Measurements from ENCODE around the gene PEX3.

PEX3 gene

DNA sequence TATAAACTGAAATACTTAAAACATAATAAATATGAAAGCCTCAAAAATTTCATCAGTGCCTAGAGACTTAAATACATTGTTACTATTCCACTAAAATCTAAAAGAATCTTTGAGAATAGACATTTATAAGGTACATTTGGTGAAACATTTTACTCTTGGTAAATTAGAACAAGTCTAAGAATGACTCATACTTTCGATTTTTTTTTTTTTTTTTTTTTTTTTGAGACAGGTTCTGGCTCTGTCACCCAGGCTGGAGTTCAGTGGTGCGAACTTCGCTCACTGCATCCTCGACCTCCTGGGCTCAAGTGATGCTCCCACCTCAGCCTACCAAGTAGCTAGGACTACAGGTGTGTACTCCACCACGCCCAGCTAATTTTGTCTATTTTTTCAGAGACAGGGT is 54.5 kb downstream of the PEX3 start:
- H2AFZ ChIP-seq (ENCODE audit: low read length): no peak overlapping the region
- no peaks in the 10 kb centered on the region for H4K20me1 ChIP-seq (ENCODE audit: insufficient read depth, low read length)
- no peaks in the 10 kb centered on the region for H3K79me2 ChIP-seq (ENCODE audit: low read length)
- TF ChIP-seq, protein P1, sequence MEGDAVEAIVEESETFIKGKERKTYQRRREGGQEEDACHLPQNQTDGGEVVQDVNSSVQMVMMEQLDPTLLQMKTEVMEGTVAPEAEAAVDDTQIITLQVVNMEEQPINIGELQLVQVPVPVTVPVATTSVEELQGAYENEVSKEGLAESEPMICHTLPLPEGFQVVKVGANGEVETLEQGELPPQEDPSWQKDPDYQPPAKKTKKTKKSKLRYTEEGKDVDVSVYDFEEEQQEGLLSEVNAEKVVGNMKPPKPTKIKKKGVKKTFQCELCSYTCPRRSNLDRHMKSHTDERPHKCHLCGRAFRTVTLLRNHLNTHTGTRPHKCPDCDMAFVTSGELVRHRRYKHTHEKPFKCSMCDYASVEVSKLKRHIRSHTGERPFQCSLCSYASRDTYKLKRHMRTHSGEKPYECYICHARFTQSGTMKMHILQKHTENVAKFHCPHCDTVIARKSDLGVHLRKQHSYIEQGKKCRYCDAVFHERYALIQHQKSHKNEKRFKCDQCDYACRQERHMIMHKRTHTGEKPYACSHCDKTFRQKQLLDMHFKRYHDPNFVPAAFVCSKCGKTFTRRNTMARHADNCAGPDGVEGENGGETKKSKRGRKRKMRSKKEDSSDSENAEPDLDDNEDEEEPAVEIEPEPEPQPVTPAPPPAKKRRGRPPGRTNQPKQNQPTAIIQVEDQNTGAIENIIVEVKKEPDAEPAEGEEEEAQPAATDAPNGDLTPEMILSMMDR (IDR thresholded peaks at IDR 0.05; ENCODE audit: low read length): no peak
- TF ChIP-seq EZH2phosphoT487 (IDR thresholded peaks at IDR 0.05; ENCODE audit: low read length) (no peak), EZH2 (optimal IDR thresholded peaks at IDR 0.05; ENCODE audit: low read depth, low read length) (no peak)
- no peak overlapping the region for H3K27ac ChIP-seq (ENCODE audit: low read length)
- no peaks in the 10 kb centered on the region for H3K9me3 ChIP-seq (replicated peaks; ENCODE audit: insufficient read depth, low read length)
- no peak overlapping the region for H3K4me2 ChIP-seq (ENCODE audit: low read depth, low read length)
- H3K9ac ChIP-seq (ENCODE audit: low read length): no peak overlapping the region
- no peaks in the 10 kb centered on the region for H3K36me3 ChIP-seq (replicated peaks; ENCODE audit: insufficient read depth, low read length)
- H3K4me1 ChIP-seq (ENCODE audit: low read length): no peaks in the 10 kb centered on the region
- H3K27me3 ChIP-seq (replicated peaks; ENCODE audit: insufficient read depth, low read length): no peaks in the 10 kb centered on the region
- no peaks in the 10 kb centered on the region for H3K9me2 ChIP-seq (replicated peaks; ENCODE audit: insufficient read depth, low read length)
- H3F3A ChIP-seq (ENCODE audit: insufficient read depth, low read length): no peaks in the 10 kb centered on the region
- no peak for DNase-seq
- no peak overlapping the region for H3K4me3 ChIP-seq (ENCODE audit: low read length)

DNA sequence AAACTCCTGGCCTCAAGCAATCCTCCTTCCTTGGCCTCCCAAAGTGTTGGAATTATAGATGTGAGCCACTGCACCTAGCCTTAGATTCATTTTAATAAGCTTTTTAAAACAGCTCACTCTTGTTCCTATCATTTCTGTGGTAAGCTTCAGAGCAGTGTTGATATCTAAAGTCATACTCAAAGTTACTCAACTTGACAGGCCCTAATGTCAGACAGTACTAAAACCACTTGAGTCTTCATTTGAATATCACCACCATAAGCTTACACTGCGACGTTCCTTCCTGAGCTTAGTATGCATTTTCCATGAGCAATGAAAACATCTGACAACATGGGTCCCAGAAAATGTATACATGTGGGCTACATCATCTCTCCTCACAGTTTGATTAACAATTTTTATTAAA is 54.9 kb downstream of the PEX3 start:
- no peaks in the 10 kb centered on the region for H3K79me2 ChIP-seq (ENCODE audit: low read length)
- no peaks in the 10 kb centered on the region for H3K4me1 ChIP-seq (ENCODE audit: low read length)
- DNase-seq: no peak
- no peak overlapping the region for H3K4me3 ChIP-seq (ENCODE audit: low read length)
- no peak for TF ChIP-seq EZH2 (optimal IDR thresholded peaks at IDR 0.05; ENCODE audit: low read depth, low read length)
- H3K9ac ChIP-seq (ENCODE audit: low read length): no peak overlapping the region
- no peaks in the 10 kb centered on the region for H4K20me1 ChIP-seq (ENCODE audit: insufficient read depth, low read length)
- no peak overlapping the region for H2AFZ ChIP-seq (ENCODE audit: low read length)
- H3F3A ChIP-seq (ENCODE audit: insufficient read depth, low read length): no peaks in the 10 kb centered on the region
- no peaks in the 10 kb centered on the region for H3K9me2 ChIP-seq (replicated peaks; ENCODE audit: insufficient read depth, low read length)
- H3K4me2 ChIP-seq (ENCODE audit: low read depth, low read length): no peak overlapping the region
- H3K36me3 ChIP-seq (replicated peaks; ENCODE audit: insufficient read depth, low read length): no peaks in the 10 kb centered on the region
- H3K27ac ChIP-seq (ENCODE audit: low read length): no peak overlapping the region
- no peaks in the 10 kb centered on the region for H3K27me3 ChIP-seq (replicated peaks; ENCODE audit: insufficient read depth, low read length)
- no peaks in the 10 kb centered on the region for H3K9me3 ChIP-seq (replicated peaks; ENCODE audit: insufficient read depth, low read length)

DNA sequence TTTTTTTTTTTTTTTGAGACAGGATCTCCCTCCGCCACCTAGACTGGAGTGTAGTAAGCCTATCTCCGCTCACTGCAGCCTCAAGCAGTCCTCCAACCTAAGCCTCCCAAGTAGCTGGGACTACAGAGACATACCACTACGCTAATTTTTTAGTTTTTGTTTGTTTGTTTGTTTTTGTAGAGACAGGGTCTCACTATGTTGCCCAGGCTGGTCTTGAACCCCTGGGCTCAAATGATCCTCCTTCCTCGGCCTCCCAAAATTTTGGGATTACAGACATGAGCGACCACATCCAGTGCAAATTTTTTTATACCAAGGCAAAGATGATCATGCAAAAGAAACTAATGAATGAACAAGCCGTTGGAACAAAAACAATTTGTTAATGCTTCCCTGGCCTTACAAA is 55.6 kb downstream of the PEX3 start:
- Histone ChIP-seq H3K27ac (ENCODE audit: low read length) (no peak overlapping the region), H3K4me3 (ENCODE audit: low read length) (no peak overlapping the region), H3F3A (ENCODE audit: insufficient read depth, low read length) (no peaks in the 10 kb centered on the region), H3K27me3 (replicated peaks; ENCODE audit: insufficient read depth, low read length) (no peaks in the 10 kb centered on the region), H3K9me3 (replicated peaks; ENCODE audit: insufficient read depth, low read length) (no peaks in the 10 kb centered on the region), H4K20me1 (ENCODE audit: insufficient read depth, low read length) (no peaks in the 10 kb centered on the region), H3K4me2 (ENCODE audit: low read depth, low read length) (no peak overlapping the region), H2AFZ (ENCODE audit: low read length) (no peak overlapping the region), H3K79me2 (ENCODE audit: low read length) (peaks cover 4% of the 10 kb centered on the region; the same call in 1 of the 2 replicates), H3K36me3 (replicated peaks; ENCODE audit: insufficient read depth, low read length) (no peaks in the 10 kb centered on the region), H3K9ac (ENCODE audit: low read length) (no peak overlapping the region), H3K9me2 (replicated peaks; ENCODE audit: insufficient read depth, low read length) (no peaks in the 10 kb centered on the region), H3K4me1 (ENCODE audit: low read length) (no peaks in the 10 kb centered on the region)
- DNase-seq: no peak
- TF ChIP-seq, protein P1 (IDR thresholded peaks at IDR 0.05; ENCODE audit: low read length): no peak
- TF ChIP-seq EZH2 (optimal IDR thresholded peaks at IDR 0.05; ENCODE audit: low read depth, low read length): no peak
- no peak for TF ChIP-seq EZH2phosphoT487 (IDR thresholded peaks at IDR 0.05; ENCODE audit: low read length)

DNA sequence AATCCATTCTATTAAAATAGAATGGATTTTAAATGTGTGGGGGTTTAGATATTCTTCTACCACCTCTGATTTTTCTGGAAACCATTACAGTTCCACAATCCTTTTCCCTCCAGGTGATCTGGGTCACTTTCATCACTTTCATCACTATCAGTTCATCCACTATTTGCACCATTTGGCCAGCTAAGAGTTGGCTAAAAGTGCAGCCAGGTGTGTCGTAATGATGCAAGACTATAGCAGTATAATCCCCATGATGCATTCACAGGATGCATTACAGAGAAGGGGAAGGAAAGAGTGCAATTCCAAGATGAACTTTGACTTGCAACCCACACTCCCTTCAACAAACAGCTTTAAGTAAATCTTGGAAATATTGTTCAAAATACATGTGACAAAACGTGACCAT is 56.0 kb downstream of the PEX3 start:
- H3K4me1 ChIP-seq (ENCODE audit: low read length): no peaks in the 10 kb centered on the region
- no peak overlapping the region for H3K9ac ChIP-seq (ENCODE audit: low read length)
- no peaks in the 10 kb centered on the region for H3K9me2 ChIP-seq (replicated peaks; ENCODE audit: insufficient read depth, low read length)
- no peaks in the 10 kb centered on the region for H3F3A ChIP-seq (ENCODE audit: insufficient read depth, low read length)
- no peaks in the 10 kb centered on the region for H4K20me1 ChIP-seq (ENCODE audit: insufficient read depth, low read length)
- H3K4me2 ChIP-seq (ENCODE audit: low read depth, low read length): no peak overlapping the region
- TF ChIP-seq EZH2phosphoT487 (IDR thresholded peaks at IDR 0.05; ENCODE audit: low read length) (no peak), EZH2 (optimal IDR thresholded peaks at IDR 0.05; ENCODE audit: low read depth, low read length) (no peak)
- TF ChIP-seq, protein P1 (IDR thresholded peaks at IDR 0.05; ENCODE audit: low read length): no peak
- no peak for DNase-seq
- no peaks in the 10 kb centered on the region for H3K36me3 ChIP-seq (replicated peaks; ENCODE audit: insufficient read depth, low read length)
- no peaks in the 10 kb centered on the region for H3K27me3 ChIP-seq (replicated peaks; ENCODE audit: insufficient read depth, low read length)
- no peak overlapping the region for H3K4me3 ChIP-seq (ENCODE audit: low read length)
- no peak overlapping the region for H3K27ac ChIP-seq (ENCODE audit: low read length)
- H3K79me2 ChIP-seq (ENCODE audit: low read length): peaks cover 4% of the 10 kb centered on the region; the same call in 1 of the 2 replicates
- no peak overlapping the region for H2AFZ ChIP-seq (ENCODE audit: low read length)
- no peaks in the 10 kb centered on the region for H3K9me3 ChIP-seq (replicated peaks; ENCODE audit: insufficient read depth, low read length)

Data from MM.1S (cell line).